CD4-positive, alpha-beta T cell treated with Interleukin-6 for 4 hours (primary cell): Measurements from ENCODE around the gene FOXF2.
"Not testable (repeated sequence)": the region's sequence is repeated elsewhere in the genome, so short reads cannot be mapped to it uniquely, and the experiment has no call there.

ENCODE experiments used
- DNase-seq: peaks from one replicate; pipeline ENCODE4 v3.0.0-alpha.2; 2020; ENCODE audit warnings: mixed read lengths

FOXF2 gene

GRCh38 chr6:1389369-1390132 lies at the start of gene FOXF2:
Gene FOXF2 (plus strand): TSS chr6:1389576. CDS start chr6:1389948, 372 bp downstream.
- DNase-seq, result no peak

- no peak for DNase-seq
Observed at GRCh38 chr6:1346101-1346500, 43.3 kb upstream of the FOXF2 start.

- no peak for DNase-seq
Observed at GRCh38 chr6:1346558-1347091, 42.8 kb upstream of the FOXF2 start.

- no peak for DNase-seq
Observed at GRCh38 chr6:1347161-1347560, 42.2 kb upstream of the FOXF2 start.

- DNase-seq, result no peak
Observed at GRCh38 chr6:1348675-1349074, 40.7 kb upstream of the FOXF2 start.

- DNase-seq, result no peak
Observed at GRCh38 chr6:1349655-1350054, 39.7 kb upstream of the FOXF2 start.

- DNase-seq, result no peak
Observed at GRCh38 chr6:1351381-1352008, 37.9 kb upstream of the FOXF2 start.

- not testable (repeated sequence) for DNase-seq
Observed at GRCh38 chr6:1355068-1355467, 34.3 kb upstream of the FOXF2 start.

- DNase-seq, result not testable (repeated sequence)
Observed at GRCh38 chr6:1361717-1362116, 27.7 kb upstream of the FOXF2 start.

GRCh38 chr6:1362643-1363042 lies 26.7 kb upstream of the FOXF2 start:
- DNase-seq, result no peak

GRCh38 chr6:1363298-1363697 lies 26.1 kb upstream of the FOXF2 start:
- DNase-seq, result no peak

GRCh38 chr6:1363729-1364572 lies 25.4 kb upstream of the FOXF2 start:
- DNase-seq, result no peak

- DNase-seq, result no peak
Observed at GRCh38 chr6:1364791-1365190, 24.6 kb upstream of the FOXF2 start.

- no peak for DNase-seq
Observed at GRCh38 chr6:1365686-1366085, 23.7 kb upstream of the FOXF2 start.

- no peak for DNase-seq
Observed at GRCh38 chr6:1367771-1368170, 21.6 kb upstream of the FOXF2 start.

GRCh38 chr6:1368940-1369339 lies 20.4 kb upstream of the FOXF2 start:
- DNase-seq, result no peak

- DNase-seq, result not testable (repeated sequence)
Observed at GRCh38 chr6:1369695-1370094, 19.7 kb upstream of the FOXF2 start.

GRCh38 chr6:1371933-1372332 lies 17.4 kb upstream of the FOXF2 start:
- DNase-seq, result no peak

GRCh38 chr6:1372690-1373089 lies 16.7 kb upstream of the FOXF2 start:
- no peak for DNase-seq

GRCh38 chr6:1376653-1377052 lies 12.7 kb upstream of the FOXF2 start:
- DNase-seq, result no peak

GRCh38 chr6:1377526-1377925 lies 11.8 kb upstream of the FOXF2 start:
- DNase-seq, result no peak

- no peak for DNase-seq
Observed at GRCh38 chr6:1378065-1379016, 11.0 kb upstream of the FOXF2 start.
